NB4 (cell line): ENCODE measurements around the gene MIOX.

Source experiments
- DNase-seq: peaks from one replicate; pipeline ENCODE4 v3.0.0; 2010; ENCODE audit warnings: low read depth
- H3K4me3 ChIP-seq: one replicate; pipeline ENCODE4 v1.5.1; 2011; ENCODE audit warnings: mild to moderate bottlenecking, low read depth, low read length, moderate library complexity
- CTCF ChIP-seq: IDR thresholded peaks from one replicate; pipeline ENCODE4 v1.5.1; 2012; ENCODE audit warnings: low read depth, low read length
- MAX ChIP-seq: IDR thresholded peaks from 2 replicates; pipeline ENCODE4 v1.6.1; 2011; ENCODE audit warnings: low read depth, low read length
- MYC ChIP-seq: IDR thresholded peaks from 2 replicates; pipeline ENCODE4 v1.6.1; 2011; ENCODE audit warnings: low read depth, low read length
- POLR2A ChIP-seq: IDR thresholded peaks from 2 replicates; pipeline ENCODE4 v1.6.1; 2011; ENCODE audit warnings: mild to moderate bottlenecking; ENCODE audit not compliant: insufficient read length; ENCODE audit errors: extremely low read depth

The MIOX gene

GRCh38 chr22:50452649-50453048, 34.0 kb upstream of the MIOX start:
- no peak overlapping the region for H3K4me3 ChIP-seq
- DNase-seq: no peak
- no peak for TF ChIP-seq MAX
- no peak for TF ChIP-seq POLR2A
- TF ChIP-seq MYC: no peak
- no peak for TF ChIP-seq CTCF

GRCh38 chr22:50454556-50455075, 32.0 kb upstream of the MIOX start:
- no peak for DNase-seq
- TF ChIP-seq MYC (no peak), POLR2A (no peak)
- H3K4me3 ChIP-seq: no peak overlapping the region

GRCh38 chr22:50455201-50455600, 31.5 kb upstream of the MIOX start:
- TF ChIP-seq CTCF (no peak), MYC (no peak), POLR2A (no peak), MAX (no peak)
- H3K4me3 ChIP-seq: no peak overlapping the region
- DNase-seq: no peak

- TF ChIP-seq MYC (no peak), POLR2A (no peak), MAX (no peak), CTCF (no peak)
- no peak for DNase-seq
- no peak overlapping the region for H3K4me3 ChIP-seq
Measured at GRCh38 chr22:50456026-50456425, 30.6 kb upstream of the MIOX start.

- no peak for DNase-seq
- TF ChIP-seq CTCF: peak; percentile 1
- no peak for TF ChIP-seq MAX
- H3K4me3 ChIP-seq: no peak overlapping the region
Measured at GRCh38 chr22:50456466-50457234, 30.0 kb upstream of the MIOX start.

- no peak overlapping the region for H3K4me3 ChIP-seq
- DNase-seq: no peak
- TF ChIP-seq CTCF (no peak), MYC (no peak), POLR2A (no peak), MAX (no peak)
Measured at GRCh38 chr22:50459016-50459415, 27.6 kb upstream of the MIOX start.
